HG03060 (cell line): ENCODE measurements around the gene OPN1SW.
A peak's percentile ranks its signal among the peaks of the same experiment; 100 is the strongest.

Source experiments
- ATAC-seq: cut with Tn5 transposase; IDR thresholded peaks from one replicate; pipeline ENCODE4 v1.9.1; 2021; ENCODE audit warnings: low read depth, moderate number of reproducible peaks; ENCODE audit not compliant: unreplicated experiment

Gene OPN1SW

DNA sequence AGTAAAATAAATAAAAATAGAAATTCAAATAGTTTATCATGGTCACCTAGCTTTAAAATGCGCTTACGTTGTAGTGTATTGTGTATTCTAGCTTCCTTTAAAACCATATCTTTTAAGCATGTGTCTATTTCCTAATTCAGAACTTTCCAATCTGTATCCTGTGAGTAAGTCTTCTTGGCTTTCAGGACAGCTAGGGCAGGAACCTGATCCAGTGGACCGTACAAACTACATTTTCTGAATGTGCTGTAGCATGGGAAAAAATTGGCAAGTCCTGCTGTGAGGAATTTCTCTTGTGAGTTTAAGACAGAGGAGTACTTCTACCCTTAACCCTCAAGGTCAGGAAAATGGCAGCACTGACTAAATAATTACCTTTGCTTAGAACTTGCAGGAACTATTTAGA lies 12.1 kb downstream of the OPN1SW start:
- ATAC-seq: no peak

GRCh38 chr7:128759242-128759641 lies 16.4 kb downstream of the OPN1SW start:
- ATAC-seq: no peak

- no peak for ATAC-seq
Observed at GRCh38 chr7:128758553-128758952, 17.0 kb downstream of the OPN1SW start.

- no peak for ATAC-seq
Observed at GRCh38 chr7:128757203-128757602, 18.4 kb downstream of the OPN1SW start.

- no peak for ATAC-seq
Observed at GRCh38 chr7:128755819-128756476, 19.6 kb downstream of the OPN1SW start.

GRCh38 chr7:128755075-128755818 lies 20.3 kb downstream of the OPN1SW start:
- no peak for ATAC-seq

GRCh38 chr7:128752251-128752650 lies 23.3 kb downstream of the OPN1SW start:
- no peak for ATAC-seq

- ATAC-seq: no peak
Observed at GRCh38 chr7:128747327-128748079, 28.1 kb downstream of the OPN1SW start.

- no peak for ATAC-seq
Observed at GRCh38 chr7:128745706-128746105, 29.9 kb downstream of the OPN1SW start.

- no peak for ATAC-seq
Observed at GRCh38 chr7:128744366-128744905, 31.2 kb downstream of the OPN1SW start.

- ATAC-seq: no peak
Observed at GRCh38 chr7:128743112-128743772, 32.4 kb downstream of the OPN1SW start.

GRCh38 chr7:128742206-128742605 lies 33.4 kb downstream of the OPN1SW start:
- no peak for ATAC-seq

- ATAC-seq: no peak
Observed at GRCh38 chr7:128741491-128741890, 34.1 kb downstream of the OPN1SW start.

GRCh38 chr7:128740996-128741395 lies 34.6 kb downstream of the OPN1SW start:
- ATAC-seq: no peak

GRCh38 chr7:128739990-128740682 lies 35.5 kb downstream of the OPN1SW start:
- no peak for ATAC-seq

- ATAC-seq: peak; percentile 96
Observed at GRCh38 chr7:128739048-128739962, 36.3 kb downstream of the OPN1SW start, which contains the start of gene CALU. Gene CALU, plus strand, starts transcription at chr7:128739359. Its CDS starts 9,225 bp downstream, at chr7:128748584.

DNA sequence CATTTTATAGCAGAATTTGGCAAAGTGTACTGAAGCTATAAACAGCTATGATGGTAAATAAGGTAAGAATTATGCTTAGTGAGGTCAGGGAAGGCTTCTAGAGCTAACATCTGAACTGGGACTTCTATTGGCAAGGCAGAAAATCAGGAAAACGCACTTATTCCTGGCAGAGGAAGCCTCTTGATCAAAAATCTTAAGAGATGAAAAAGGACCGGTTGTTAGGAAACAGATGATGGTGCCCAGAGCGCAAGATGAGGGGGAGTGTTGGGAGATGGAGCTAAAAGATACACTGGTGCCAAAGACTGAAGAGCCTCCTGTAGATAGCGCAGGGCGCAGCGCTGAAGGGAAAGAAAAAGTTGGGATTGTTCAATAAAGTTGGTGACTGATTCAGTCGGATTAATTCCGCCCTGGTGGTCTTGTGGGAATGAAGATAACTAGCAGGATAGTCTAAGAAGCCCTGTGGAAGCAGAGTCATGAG lies 37.0 kb downstream of the OPN1SW start:
- ATAC-seq: no peak

GRCh38 chr7:128737867-128738385 lies 37.7 kb downstream of the OPN1SW start:
- ATAC-seq: no peak

- ATAC-seq: no peak
Observed at GRCh38 chr7:128737441-128737840, 38.2 kb downstream of the OPN1SW start.
